Measurements from ENCODE around the gene STRAP. TPM values are rescaled to one million over a fixed set of nuclear protein-coding genes. Genes with fewer than 3 reads are reported as not detected.

STRAP gene
- total and polyA plus RNA-seq, 2 of the 4 experiments (the other 2 are of a cell fraction) = 82.1 to 98.1 TPM

DNA sequence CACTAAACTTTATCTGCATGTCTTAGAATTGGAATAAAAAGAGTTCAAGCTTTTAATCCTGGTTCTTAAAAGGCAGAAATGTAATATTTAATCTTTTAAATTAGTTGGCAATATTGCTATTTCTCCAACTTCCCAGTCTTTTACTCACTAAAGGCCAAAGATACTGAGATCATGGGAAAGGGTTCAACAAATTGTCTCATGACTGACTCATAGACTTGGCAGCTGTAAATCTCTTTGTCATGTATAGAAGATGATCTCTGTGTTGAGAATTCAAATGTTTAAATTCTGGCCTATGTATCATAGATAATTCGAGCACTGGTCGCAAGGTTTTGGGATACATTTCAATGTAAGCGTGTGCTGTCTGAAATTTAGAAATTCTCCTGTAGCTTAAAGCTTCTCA, 40.1 kb upstream of the STRAP start:
- in situ Hi-C loops (cut with MboI; ENCODE audit: low sequenced_read_pairs) = no loop called here
- Histone ChIP-seq H4K8ac (ENCODE audit: low read depth in 2 of 2, low read length in 2 of 2) (peak overlapping the region in 1 of 2 experiments; percentile 42; a peak in 1 of 4 replicates), H2AK9ac (replicated peaks; ENCODE audit: low read depth, low read length, poor library complexity) (no peak overlapping the region), H3K18ac (ENCODE audit: low read depth, low read length) (no peak overlapping the region; the same call in 1 of the 2 replicates), H4K91ac (ENCODE audit: insufficient read depth, low read depth, low read length) (0 out of 2 replicates have a peak overlapping the region, but pooled peaks have one; percentile 37), H3K4ac (ENCODE audit: low read depth, low read length) (peak overlapping the region; percentile 73; the same call in 1 of the 2 replicates), H3K27me3 (ENCODE audit: control insufficient read depth, insufficient read depth, low read length) (no peaks in the 10 kb centered on the region), H2BK5ac (ENCODE audit: low read depth, low read length, poor library complexity, severe bottlenecking) (peak overlapping the region; percentile 62), H3K4me1 (ENCODE audit: control insufficient read depth, insufficient read depth, low read length) (peaks cover 11% of the 10 kb centered on the region), H4K5ac (ENCODE audit: low read depth, low read length) (no peak overlapping the region), H3K4me2 (ENCODE audit: low read depth, low read length) (no peak overlapping the region), H2BK120ac (ENCODE audit: low read depth, low read length) (peak overlapping the region; percentile 21; the same call in 1 of the 2 replicates), H3K9me1 (ENCODE audit: insufficient read depth, low read length) (peaks cover 5% of the 10 kb centered on the region), H2BK20ac (ENCODE audit: low read depth, low read length) (peak overlapping the region; percentile 45), H3K56ac (ENCODE audit: extremely low read depth, insufficient read depth, low read length) (no peak overlapping the region; the same call in 1 of the 2 replicates), H2BK15ac (ENCODE audit: low read depth, low read length) (0 out of 3 replicates have a peak overlapping the region, but pooled peaks have one; percentile 21), H3K79me1 (ENCODE audit: low read depth in 1 of 2, low read length in 2 of 2) (no peaks in the 10 kb centered on the region), H3K9ac (ENCODE audit: low read depth, low read length) (no peak overlapping the region), H2AK5ac (ENCODE audit: low read depth, low read length) (no peak overlapping the region), H2AFZ (replicated peaks; ENCODE audit: low read length, poor library complexity) (no peak overlapping the region), H3K36me3 (ENCODE audit: control insufficient read depth, insufficient read depth, low read length) (no peaks in the 10 kb centered on the region), H3K14ac (replicated peaks; ENCODE audit: low read depth, low read length) (0 out of 2 replicates have a peak overlapping the region, but pooled peaks have one; percentile 49), H3K27ac (ENCODE audit: insufficient read depth, low read length) (peak overlapping the region; percentile 60; the same call in 1 of the 2 replicates), H3K9me3 (ENCODE audit: control insufficient read depth, insufficient read depth, low read length) (no peaks in the 10 kb centered on the region), H3K4me3 (ENCODE audit: insufficient read depth, low read depth, low read length) (no peak overlapping the region), H3K23ac (ENCODE audit: low read depth, low read length) (no peak overlapping the region), H4K20me1 (ENCODE audit: insufficient read depth, low read length) (no peaks in the 10 kb centered on the region)
- DNase-seq (peak; percentile 98), ATAC-seq (ENCODE audit: low read depth) (peak; percentile 61)
- dilution Hi-C loops (cut with HindIII; ENCODE audit: low sequenced_read_pairs, unreplicated experiment) = loop anchor here (25.0 kb wide), 1 partner anchor 230 kb away; no protein-coding TSS in a partner anchor
- BruUV-seq (replicated peaks) = no TSS peak
- 27% methylated on average over 3 of the region's 3 CpGs; no CpG with 5 or more reads in 1 of the 2 experiments for WGBS, 2 experiments (ENCODE audit: extremely low coverage in 2 of 2, insufficient read length in 1 of 2)
- intact Hi-C loops (cut with micrococcal nuclease) = no loop called here
- TF ChIP-seq CEBPB (IDR thresholded peaks at IDR 0.05; ENCODE audit: low read depth, low read length) = no peak
- TF ChIP-seq FOS (IDR thresholded peaks at IDR 0.05; ENCODE audit: low read depth, low read length) = peak; percentile 74
- TF ChIP-seq, protein P1, sequence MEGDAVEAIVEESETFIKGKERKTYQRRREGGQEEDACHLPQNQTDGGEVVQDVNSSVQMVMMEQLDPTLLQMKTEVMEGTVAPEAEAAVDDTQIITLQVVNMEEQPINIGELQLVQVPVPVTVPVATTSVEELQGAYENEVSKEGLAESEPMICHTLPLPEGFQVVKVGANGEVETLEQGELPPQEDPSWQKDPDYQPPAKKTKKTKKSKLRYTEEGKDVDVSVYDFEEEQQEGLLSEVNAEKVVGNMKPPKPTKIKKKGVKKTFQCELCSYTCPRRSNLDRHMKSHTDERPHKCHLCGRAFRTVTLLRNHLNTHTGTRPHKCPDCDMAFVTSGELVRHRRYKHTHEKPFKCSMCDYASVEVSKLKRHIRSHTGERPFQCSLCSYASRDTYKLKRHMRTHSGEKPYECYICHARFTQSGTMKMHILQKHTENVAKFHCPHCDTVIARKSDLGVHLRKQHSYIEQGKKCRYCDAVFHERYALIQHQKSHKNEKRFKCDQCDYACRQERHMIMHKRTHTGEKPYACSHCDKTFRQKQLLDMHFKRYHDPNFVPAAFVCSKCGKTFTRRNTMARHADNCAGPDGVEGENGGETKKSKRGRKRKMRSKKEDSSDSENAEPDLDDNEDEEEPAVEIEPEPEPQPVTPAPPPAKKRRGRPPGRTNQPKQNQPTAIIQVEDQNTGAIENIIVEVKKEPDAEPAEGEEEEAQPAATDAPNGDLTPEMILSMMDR (conservative IDR thresholded peaks at IDR 0.05; ENCODE audit: low read depth, low read length) = no peak
- TF ChIP-seq, protein P2, sequence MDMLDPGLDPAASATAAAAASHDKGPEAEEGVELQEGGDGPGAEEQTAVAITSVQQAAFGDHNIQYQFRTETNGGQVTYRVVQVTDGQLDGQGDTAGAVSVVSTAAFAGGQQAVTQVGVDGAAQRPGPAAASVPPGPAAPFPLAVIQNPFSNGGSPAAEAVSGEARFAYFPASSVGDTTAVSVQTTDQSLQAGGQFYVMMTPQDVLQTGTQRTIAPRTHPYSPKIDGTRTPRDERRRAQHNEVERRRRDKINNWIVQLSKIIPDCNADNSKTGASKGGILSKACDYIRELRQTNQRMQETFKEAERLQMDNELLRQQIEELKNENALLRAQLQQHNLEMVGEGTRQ (IDR thresholded peaks at IDR 0.05; ENCODE audit: low read depth, low read length) = no peak
- 0 out of 2 replicates have a peak, but pooled peaks have one; percentile 3 for TF ChIP-seq RAD21 (IDR thresholded peaks at IDR 0.05; ENCODE audit: low read length)
- no peak for TF ChIP-seq RCOR1 (IDR thresholded peaks at IDR 0.05; ENCODE audit: insufficient replicate concordance, low read length)
- TF ChIP-seq BHLHE40 (IDR thresholded peaks at IDR 0.05; ENCODE audit: low read depth, low read length) = no peak
- TF ChIP-seq POLR2A (IDR thresholded peaks at IDR 0.05; ENCODE audit: low read depth, low read length) = no peak
- no peak for TF ChIP-seq MXI1 (IDR thresholded peaks at IDR 0.05; ENCODE audit: borderline replicate concordance, low read depth, low read length)
- no peak for TF ChIP-seq MAZ (IDR thresholded peaks at IDR 0.05; ENCODE audit: borderline replicate concordance, low read depth, low read length)
- TF ChIP-seq, protein P3, sequence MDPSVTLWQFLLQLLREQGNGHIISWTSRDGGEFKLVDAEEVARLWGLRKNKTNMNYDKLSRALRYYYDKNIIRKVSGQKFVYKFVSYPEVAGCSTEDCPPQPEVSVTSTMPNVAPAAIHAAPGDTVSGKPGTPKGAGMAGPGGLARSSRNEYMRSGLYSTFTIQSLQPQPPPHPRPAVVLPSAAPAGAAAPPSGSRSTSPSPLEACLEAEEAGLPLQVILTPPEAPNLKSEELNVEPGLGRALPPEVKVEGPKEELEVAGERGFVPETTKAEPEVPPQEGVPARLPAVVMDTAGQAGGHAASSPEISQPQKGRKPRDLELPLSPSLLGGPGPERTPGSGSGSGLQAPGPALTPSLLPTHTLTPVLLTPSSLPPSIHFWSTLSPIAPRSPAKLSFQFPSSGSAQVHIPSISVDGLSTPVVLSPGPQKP (IDR thresholded peaks at IDR 0.05; ENCODE audit: borderline replicate concordance, low read depth, low read length) = no peak
- TF ChIP-seq RFX5 (IDR thresholded peaks at IDR 0.05; ENCODE audit: low read depth, low read length) = no peak
- no peak for TF ChIP-seq MAFK (IDR thresholded peaks at IDR 0.05; ENCODE audit: low read depth, low read length)
- TF ChIP-seq CHD1 (IDR thresholded peaks at IDR 0.05; ENCODE audit: low read depth, low read length) = no peak
- POLR2A ChIA-PET (ENCODE audit: unreplicated experiment) = no interaction called here
- CTCF ChIA-PET = no interaction called here

Measured in IMR-90 (cell line).